Heart right ventricle (tissue), 16 donors: Measurements from ENCODE around the gene PDLIM7. TPM values are rescaled to one million over a fixed set of nuclear protein-coding genes. Genes with fewer than 3 reads are reported as not detected.
A peak's percentile ranks its signal among the peaks of the same experiment; 100 is the strongest.

Experiments used
- ATAC-seq, 8 donors: fragments of 200-7000 bp; cut with Tn5 transposase; one replicate each; pipeline ENCODE4 v1.9.1; 2020; ENCODE audit warnings: mild to moderate bottlenecking in 8 of 8, moderate library complexity in 8 of 8, moderate number of reproducible peaks in 1 of 8
- DNase-seq, 2 donors: peaks; one replicate each; pipeline ENCODE4 v3.0.0-alpha.2; 2020
- H3K27ac ChIP-seq, 10 donors: fragments of 200-600 bp; sonication (generic) in 2 of 10; one replicate each; pipeline versions ENCODE4 v1.5.0 to v1.8.0; 2020 to 2022; ENCODE audit warnings: mild to moderate bottlenecking in 3 of 10
- H3K27me3 ChIP-seq, 7 donors: fragments of 200-600 bp; one replicate each; pipeline ENCODE4 v1.8.0; 2021 to 2022; ENCODE audit warnings: mild to moderate bottlenecking in 2 of 7
- H3K36me3 ChIP-seq, 9 donors: fragments of 200-600 bp; sonication (generic) in 1 of 9; one replicate each; pipeline versions ENCODE4 v1.5.0 to v1.8.0; 2020 to 2022; ENCODE audit warnings: mild to moderate bottlenecking in 2 of 9
- H3K4me1 ChIP-seq, 9 donors: fragments of 200-600 bp; sonication (generic) in 1 of 9; one replicate each; pipeline versions ENCODE4 v1.5.0 to v1.8.0; 2020 to 2022; ENCODE audit warnings: mild to moderate bottlenecking in 4 of 9
- H3K4me3 ChIP-seq, 10 donors: fragments of 200-600 bp; sonication (generic) in 2 of 10; one replicate each; pipeline versions ENCODE4 v1.5.0 to v1.8.0; 2020 to 2022; ENCODE audit warnings: mild to moderate bottlenecking in 7 of 10, moderate library complexity in 2 of 10
- H3K9me3 ChIP-seq, 11 donors: fragments of 200-600 bp in 10 of 11; sonication (generic) in 2 of 11; one replicate each; pipeline versions ENCODE4 v1.5.0 to v1.8.0; 2013 to 2022; ENCODE audit warnings: mild to moderate bottlenecking in 2 of 11, control low read depth in 1 of 11, moderate library complexity in 1 of 11
- CTCF ChIP-seq, 9 donors: fragments of 200-600 bp; sonication (generic) in 2 of 9; IDR thresholded peaks; one replicate each; pipeline versions ENCODE4 v1.5.0 to v1.8.0; 2021 to 2022; ENCODE audit warnings: antibody characterized with exemption in 9 of 9, mild to moderate bottlenecking in 5 of 9, moderate library complexity in 1 of 9
- WGBS, 2 donors: extraction: QIAGEN DNeasy Blood & Tissue Kit; methylation state at CpG; one replicate each; pipeline ENCODE4 v1.1.7; 2013; ENCODE audit warnings: inconsistent platforms in 1 of 2; 5-methylcytosine and 5-hydroxymethylcytosine counted together
- intact Hi-C, 10 donors: fragments of 100-400 bp; cut with DNase I; formaldehyde crosslinking; loops; one replicate each; pipeline versions ENCODE4 v1.11.1 to v1.14.2; 2022
- polyA plus RNA-seq, 2 donors: library from polyadenylated mRNA; stranded (reverse); fragments of 200-250 nt; gene quantifications; one replicate each; pipeline ENCODE4 v1.2.3, GENCODE V29; 2013
- total RNA-seq, 10 donors: library from RNA; stranded (reverse); fragmentation: NEBNext Ultra II Directional in 3 of 10; extraction: Animal tissue kit (Norgen Biotek cat#: 25700) in 3 of 10; gene quantifications; one replicate each; pipeline versions ENCODE4 v1.2.1 to v1.2.4, GENCODE V29; 2021 to 2023
- donor health status: Arrhythmogenic right ventricular cardiomyopathy.
- donor health status: ischemic (EF 13 %, LVEDD 7.1; RV severe dilation, severe dysfunction).
- donor health status: healthy with polysubstance abuse.
- donor health status: DM: no; HTN: yes; CAD: no.
- donor health status: DM: no; HTN: no; CAD: no.
- donor health status: ischemic (EF 25% LVEDD 6.9; RV normal size, moderate dysfunction).
- donor health status: ischemic (EF 25% LVEDD 5.7; RV mildly dilated, moderate dysfunction).
- donor health status: healthy.
- donor health status: DM: yes; HTN: yes; CAD: no.
- donor health status: Ischemic cardiomyopathy.
- donor health status: ischemic (EF 35%, LVEDD 5.7; RV mildly dilated, moderate dysfunction).
- donor health status: nonischemic (EF 11% LVEDD 7.7; RV severe dilation, severe dysfunction).
- donor health status: DM: yes; HTN: yes; CAD: no.
- donor health status: PGD.
- donor health status: ischemic (EF 29% LVEDD 5.4; RV normal size, mild dysfunction).
- donor health status: nonischemic (EF 23%, LVEDD 6.1; RV moderate dilation, normal function).

Gene PDLIM7
- total and polyA plus RNA-seq, 12 donors: 32.5 to 131 (median 58.1) TPM

GRCh38 chr5:177457852-177458681 lies 39.3 kb downstream of the PDLIM7 start:
- intact Hi-C loops: loop anchor here in 6 of 10 donors (2.0 to 10.0 kb wide), 7 partner anchors 39 to 343 kb away; partner anchors contain the start of genes MXD3 (in 2 of the 6) and PDLIM7 (in 2 of the 6)
- Histone ChIP-seq H3K36me3 (peaks cover 0 to 40% (median 13%) of the 10 kb centered on the region in 9 donors), H3K9me3 (no peaks in the 10 kb centered on the region), H3K27me3 (peaks cover 0 to 15% (median 0%) of the 10 kb centered on the region in 7 donors), H3K27ac (no peak overlapping the region), H3K4me1 (peaks cover 10 to 62% (median 48%) of the 10 kb centered on the region in 9 donors), H3K4me3 (no peak overlapping the region)
- DNase-seq: no peak
- TF ChIP-seq CTCF (IDR thresholded peaks at IDR 0.05): peak in 1 of 9 donors; percentile 5
- 88% methylated on average over 20 of the region's 20 CpGs for WGBS, 2 donors
- ATAC-seq: no peak

- Histone ChIP-seq H3K4me3 (no peak overlapping the region), H3K27ac (peak overlapping the region in 7 of 10 donors; percentile 39 to 80 (median 75)), H3K4me1 (peaks cover 10 to 62% (median 46%) of the 10 kb centered on the region in 9 donors), H3K9me3 (no peaks in the 10 kb centered on the region), H3K27me3 (peaks cover 0 to 21% (median 0%) of the 10 kb centered on the region in 7 donors), H3K36me3 (peaks cover 0 to 40% (median 13%) of the 10 kb centered on the region in 9 donors)
- TF ChIP-seq CTCF (IDR thresholded peaks at IDR 0.05): peak; percentile 28 to 61 (median 53)
- WGBS, 2 donors: 69 to 82% methylated on average over 23 to 24 of the region's 24 CpGs
- ATAC-seq (peak; percentile 22 to 52 (median 43)), DNase-seq (peak; percentile 64 to 82)
- intact Hi-C loops: loop anchor here in 8 of 10 donors (1.0 to 10.0 kb wide), 8 partner anchors 40 to 342 kb away; partner anchors contain the start of genes MXD3 (in 2 of the 8) and PDLIM7 (in 2 of the 8)
Observed at GRCh38 chr5:177456976-177457851, 40.2 kb downstream of the PDLIM7 start.

DNA sequence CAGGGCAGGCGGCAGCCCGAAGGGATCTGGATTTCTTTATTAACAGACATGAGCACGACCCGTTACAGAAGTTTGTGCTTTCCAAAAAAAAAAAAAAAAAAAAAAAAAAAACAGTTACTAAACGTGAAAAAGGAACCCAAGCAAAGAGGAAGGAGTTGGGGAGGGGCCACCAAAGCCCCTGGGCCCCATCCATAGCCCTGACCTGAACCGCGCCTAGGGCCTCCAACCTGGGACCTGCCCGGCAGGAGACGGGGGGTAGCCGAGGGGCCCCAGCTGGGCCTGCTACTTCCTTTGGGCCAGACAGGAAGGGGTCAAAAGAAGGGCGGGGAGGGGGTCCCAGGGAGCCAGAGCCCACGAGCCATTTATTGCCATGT lies 40.8 kb downstream of the PDLIM7 start:
- no peak for ATAC-seq
- peak overlapping the region in 8 of 10 donors; percentile 39 to 80 (median 72) for H3K27ac ChIP-seq
- H3K4me1 ChIP-seq: peaks cover 10 to 56% (median 40%) of the 10 kb centered on the region in 9 donors
- DNase-seq: no peak
- WGBS, 2 donors: 31 to 40% methylated on average over 12 of the region's 12 CpGs
- H3K36me3 ChIP-seq: peaks cover 0 to 40% (median 13%) of the 10 kb centered on the region in 9 donors
- H3K27me3 ChIP-seq: peaks cover 0 to 21% (median 0%) of the 10 kb centered on the region in 7 donors
- intact Hi-C loops: loop anchor here in 8 of 10 donors (1.0 to 10.0 kb wide), 8 partner anchors 40 to 342 kb away; partner anchors contain the start of genes MXD3 (in 2 of the 8) and PDLIM7 (in 2 of the 8)
- peak overlapping the region in 5 of 10 donors; percentile 62 to 84 (median 71) for H3K4me3 ChIP-seq
- peak in 4 of 9 donors; percentile 5 to 45 (median 21) for TF ChIP-seq CTCF (IDR thresholded peaks at IDR 0.05)
- no peaks in the 10 kb centered on the region for H3K9me3 ChIP-seq
